Measurements from ENCODE around the gene ECHDC1.

GRCh38 chr6:127305741-127306140, 37.7 kb downstream of the ECHDC1 start:
- TF ChIP-seq CTCF (IDR thresholded peaks at IDR 0.05), result no peak
- TF ChIP-seq POLR2A (IDR thresholded peaks at IDR 0.05), result no peak
